Mesendoderm (in vitro differentiated cells): ENCODE data around the gene CERS6.

Source experiments
- DNase-seq: peaks from one replicate; pipeline ENCODE4 v3.0.0; 2013
- H2AK5ac ChIP-seq: 2 replicates; pipeline ENCODE4 v1.6.1; 2013; ENCODE audit warnings: low read length, inconsistent platforms
- H2BK120ac ChIP-seq: 2 replicates; pipeline ENCODE4 v1.6.1; 2013; ENCODE audit warnings: low read depth, mild to moderate bottlenecking, low read length, moderate library complexity, mixed read lengths
- H2BK15ac ChIP-seq: replicated peaks from 2 replicates; pipeline ENCODE4 v1.6.1; 2013; ENCODE audit warnings: low read depth, mild to moderate bottlenecking, moderate library complexity
- H2BK5ac ChIP-seq: 2 replicates; pipeline ENCODE4 v1.6.1; 2013; ENCODE audit warnings: low read length, inconsistent platforms
- H3K18ac ChIP-seq: 2 replicates; pipeline ENCODE4 v1.6.1; 2013; ENCODE audit warnings: mild to moderate bottlenecking, low read length, mixed read lengths
- H3K23ac ChIP-seq: one replicate; pipeline ENCODE4 v1.6.1; 2013; ENCODE audit warnings: low read length
- H3K27ac ChIP-seq: 2 replicates; pipeline ENCODE4 v1.5.1; 2013; ENCODE audit warnings: low read depth, mild to moderate bottlenecking, inconsistent platforms, low read length, moderate library complexity
- H3K27me3 ChIP-seq: 2 replicates; pipeline ENCODE4 v1.6.1; 2013; ENCODE audit warnings: low read length, control low read depth, mild to moderate bottlenecking, inconsistent platforms; ENCODE audit not compliant: insufficient read depth, poor library complexity
- H3K36me3 ChIP-seq: 2 replicates; pipeline ENCODE4 v1.6.1; 2013; ENCODE audit warnings: low read length, inconsistent platforms; ENCODE audit not compliant: control insufficient read depth, insufficient read depth
- H3K4ac ChIP-seq: one replicate; pipeline ENCODE4 v1.6.1; 2013; ENCODE audit warnings: low read depth, mild to moderate bottlenecking, low read length, moderate library complexity
- H3K4me1 ChIP-seq: 2 replicates; pipeline ENCODE4 v1.6.1; 2013; ENCODE audit warnings: low read depth, low read length, inconsistent platforms; ENCODE audit not compliant: control insufficient read depth
- H3K4me2 ChIP-seq: 2 replicates; pipeline ENCODE4 v1.6.1; 2013; ENCODE audit warnings: low read length
- H3K4me3 ChIP-seq: 2 replicates; pipeline ENCODE4 v1.5.1; 2013; ENCODE audit warnings: mild to moderate bottlenecking, low read length
- H3K56ac ChIP-seq: one replicate; pipeline ENCODE4 v1.6.1; 2013; ENCODE audit warnings: low read length
- H3K79me1 ChIP-seq: 2 replicates; pipeline ENCODE4 v1.6.1; 2013; ENCODE audit warnings: low read length, inconsistent platforms
- H3K79me2 ChIP-seq: 2 replicates; pipeline ENCODE4 v1.6.1; 2013; ENCODE audit warnings: mild to moderate bottlenecking, low read length; ENCODE audit not compliant: control insufficient read depth, insufficient read depth
- H3K9ac ChIP-seq: 2 replicates; pipeline ENCODE4 v1.6.1; 2013; ENCODE audit warnings: low read length, inconsistent platforms
- H4K5ac ChIP-seq: one replicate; pipeline ENCODE4 v1.6.1; 2013; ENCODE audit warnings: low read length
- H4K8ac ChIP-seq: one replicate; pipeline ENCODE4 v1.6.1; 2013; ENCODE audit warnings: low read depth, mild to moderate bottlenecking, control low read depth, low read length, moderate library complexity
- WGBS: extraction: QIAGEN DNeasy Blood & Tissue Kit; methylation state at CpG from one replicate; pipeline ENCODE4 v1.1.7; 2013; ENCODE audit warnings: low lambda C conversion rate, missing lambda C conversion rate; ENCODE audit not compliant: insufficient coverage; ENCODE audit errors: extremely low coverage; 5-methylcytosine and 5-hydroxymethylcytosine counted together

CERS6 gene

DNA sequence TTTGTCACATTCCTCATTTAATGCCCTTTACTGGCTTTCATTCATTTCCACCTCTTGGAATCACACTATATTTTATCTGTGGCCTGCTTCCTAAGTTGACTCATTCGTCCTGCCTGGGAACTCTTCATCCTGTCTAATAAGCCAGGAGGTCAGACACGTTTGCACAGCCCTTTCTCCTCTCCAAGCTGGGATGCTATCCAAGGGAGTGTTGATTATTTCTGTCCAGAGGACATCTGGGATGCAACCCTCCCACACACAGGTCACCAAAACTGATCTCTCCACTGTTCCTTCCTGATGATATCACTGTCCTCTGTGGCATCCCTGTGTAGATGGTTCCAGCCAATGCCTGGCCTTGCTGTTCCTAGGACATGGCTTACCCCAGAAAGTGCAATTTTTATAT lies 266.5 kb downstream of the CERS6 start:
- H2BK5ac ChIP-seq: no peak overlapping the region
- H3K36me3 ChIP-seq: no peaks in the 10 kb centered on the region
- H3K27ac ChIP-seq: no peak overlapping the region
- H4K8ac ChIP-seq: no peak overlapping the region
- H3K79me2 ChIP-seq: no peaks in the 10 kb centered on the region
- no peak overlapping the region for H3K4ac ChIP-seq
- H3K27me3 ChIP-seq: no peaks in the 10 kb centered on the region
- no CpG with 5 or more reads among the region's 2 CpGs for WGBS
- H3K4me1 ChIP-seq: no peaks in the 10 kb centered on the region
- H3K18ac ChIP-seq: no peak overlapping the region
- no peak overlapping the region for H2BK15ac ChIP-seq
- H2BK120ac ChIP-seq: no peak overlapping the region
- H3K4me3 ChIP-seq: no peak overlapping the region
- no peak for DNase-seq
- no peaks in the 10 kb centered on the region for H3K79me1 ChIP-seq
- no peak overlapping the region for H3K9ac ChIP-seq
- no peak overlapping the region for H3K23ac ChIP-seq
- no peak overlapping the region for H3K4me2 ChIP-seq
- H2AK5ac ChIP-seq: no peak overlapping the region
- H3K56ac ChIP-seq: no peak overlapping the region
- H4K5ac ChIP-seq: no peak overlapping the region

DNA sequence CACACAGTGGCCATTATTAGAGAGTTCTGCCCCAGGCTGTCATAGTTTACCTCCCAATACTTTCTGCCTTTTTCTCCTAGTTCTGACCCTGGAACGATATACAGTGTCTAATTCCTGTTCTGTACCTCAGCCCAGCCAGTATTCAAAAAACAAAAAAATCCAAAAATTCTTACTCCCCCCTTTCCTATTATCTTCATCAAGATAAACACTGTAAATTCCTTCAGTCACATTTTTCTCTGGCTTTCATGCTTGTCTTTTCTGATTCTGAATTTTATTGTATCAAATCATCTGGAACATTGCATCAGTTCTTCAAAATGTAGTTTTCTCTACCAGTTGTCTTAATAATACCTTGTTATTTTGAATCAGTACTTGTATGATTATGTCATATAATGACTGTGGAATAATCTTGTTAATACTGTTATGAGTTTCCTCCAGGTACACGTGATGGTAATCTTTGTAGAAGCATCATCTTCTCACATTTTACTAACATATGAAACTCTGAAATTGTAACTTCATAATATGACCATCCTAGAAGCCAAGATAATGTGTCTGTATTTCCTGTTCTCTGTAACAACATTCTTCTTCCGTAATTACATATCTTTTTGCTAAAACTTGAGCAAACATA lies 267.3 kb downstream of the CERS6 start:
- no CpG with 5 or more reads among the region's 3 CpGs for WGBS
- no peak overlapping the region for H3K4ac ChIP-seq
- H3K4me2 ChIP-seq: no peak overlapping the region
- no peak overlapping the region for H3K9ac ChIP-seq
- H3K36me3 ChIP-seq: no peaks in the 10 kb centered on the region
- no peak overlapping the region for H2AK5ac ChIP-seq
- H3K56ac ChIP-seq: no peak overlapping the region
- no peak overlapping the region for H3K23ac ChIP-seq
- H3K27me3 ChIP-seq: no peaks in the 10 kb centered on the region
- H3K27ac ChIP-seq: no peak overlapping the region
- H4K5ac ChIP-seq: no peak overlapping the region
- H2BK120ac ChIP-seq: no peak overlapping the region
- H3K4me3 ChIP-seq: no peak overlapping the region
- no peak overlapping the region for H4K8ac ChIP-seq
- H3K79me1 ChIP-seq: no peaks in the 10 kb centered on the region
- no peak overlapping the region for H3K18ac ChIP-seq
- H2BK5ac ChIP-seq: no peak overlapping the region
- no peak for DNase-seq
- H2BK15ac ChIP-seq: no peak overlapping the region
- no peaks in the 10 kb centered on the region for H3K79me2 ChIP-seq
- no peaks in the 10 kb centered on the region for H3K4me1 ChIP-seq

DNA sequence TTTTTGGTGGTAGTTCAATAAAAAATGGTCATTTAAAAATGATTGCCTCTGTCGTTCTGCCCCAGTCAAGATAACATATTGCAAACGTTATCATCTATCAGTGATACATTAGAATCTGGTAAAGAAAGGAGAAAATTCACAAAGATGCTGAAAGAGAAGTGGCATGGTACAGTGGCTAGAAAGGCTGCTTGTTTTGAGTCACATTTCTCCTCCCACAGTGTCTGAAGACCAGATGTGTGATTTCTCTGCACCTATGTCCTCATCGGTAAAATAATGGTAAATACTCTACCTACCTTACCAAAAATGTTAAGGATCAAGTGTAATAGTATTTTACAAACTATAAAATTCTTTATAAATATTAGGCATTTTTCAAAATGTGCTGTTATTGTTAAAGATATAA lies 270.3 kb downstream of the CERS6 start:
- no peak overlapping the region for H3K23ac ChIP-seq
- H3K18ac ChIP-seq: no peak overlapping the region
- no peak overlapping the region for H3K4me2 ChIP-seq
- H2BK5ac ChIP-seq: no peak overlapping the region
- no peak overlapping the region for H2AK5ac ChIP-seq
- H3K27ac ChIP-seq: no peak overlapping the region
- H3K4me3 ChIP-seq: no peak overlapping the region
- H4K5ac ChIP-seq: no peak overlapping the region
- H4K8ac ChIP-seq: no peak overlapping the region
- DNase-seq: no peak
- no peak overlapping the region for H2BK120ac ChIP-seq
- H3K4ac ChIP-seq: no peak overlapping the region
- peaks cover 4% of the 10 kb centered on the region for H3K4me1 ChIP-seq
- no peaks in the 10 kb centered on the region for H3K79me1 ChIP-seq
- no peaks in the 10 kb centered on the region for H3K36me3 ChIP-seq
- no peak overlapping the region for H3K56ac ChIP-seq
- no peak overlapping the region for H3K9ac ChIP-seq
- H3K79me2 ChIP-seq: no peaks in the 10 kb centered on the region
- no peaks in the 10 kb centered on the region for H3K27me3 ChIP-seq
- no CpG with 5 or more reads among the region's 3 CpGs for WGBS
- no peak overlapping the region for H2BK15ac ChIP-seq

DNA sequence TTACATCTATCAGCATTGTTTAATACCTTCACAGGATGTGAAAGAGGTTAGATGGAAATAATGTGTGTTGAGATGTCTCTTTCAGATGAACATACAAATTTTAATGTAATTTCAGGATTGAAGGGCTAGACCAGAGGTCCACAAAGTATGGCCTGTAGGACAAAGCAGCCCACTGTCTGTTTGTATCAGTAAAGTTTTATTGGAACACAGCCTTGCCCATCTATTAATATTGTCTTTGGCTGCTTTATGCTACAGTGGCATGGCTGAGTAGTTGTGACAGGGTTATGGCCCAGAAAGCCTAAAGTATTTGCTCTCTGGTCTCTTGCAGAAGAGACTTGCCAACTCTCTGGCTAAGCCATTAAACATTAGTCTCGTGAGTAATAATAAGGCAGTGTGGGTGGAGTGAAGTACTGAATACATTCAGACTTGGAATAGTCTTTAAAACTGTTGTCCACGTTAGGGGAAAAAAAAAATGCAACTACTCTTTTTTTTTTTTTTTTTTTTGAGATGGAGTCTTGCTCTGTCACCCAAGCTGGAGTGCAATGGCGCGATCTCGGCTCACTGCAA lies 271.9 kb downstream of the CERS6 start:
- H4K5ac ChIP-seq: no peak overlapping the region
- no peak overlapping the region for H3K56ac ChIP-seq
- H3K4me3 ChIP-seq: no peak overlapping the region
- no peak for DNase-seq
- no peaks in the 10 kb centered on the region for H3K79me1 ChIP-seq
- H2BK15ac ChIP-seq: no peak overlapping the region
- peaks cover 8% of the 10 kb centered on the region for H3K4me1 ChIP-seq
- H3K79me2 ChIP-seq: no peaks in the 10 kb centered on the region
- H2BK5ac ChIP-seq: no peak overlapping the region
- H3K4ac ChIP-seq: no peak overlapping the region
- no peak overlapping the region for H4K8ac ChIP-seq
- no peak overlapping the region for H3K4me2 ChIP-seq
- H3K18ac ChIP-seq: no peak overlapping the region
- H2AK5ac ChIP-seq: no peak overlapping the region
- H2BK120ac ChIP-seq: no peak overlapping the region
- H3K27me3 ChIP-seq: no peaks in the 10 kb centered on the region
- no peak overlapping the region for H3K23ac ChIP-seq
- H3K27ac ChIP-seq: no peak overlapping the region
- no CpG with 5 or more reads among the region's 5 CpGs for WGBS
- H3K36me3 ChIP-seq: no peaks in the 10 kb centered on the region
- no peak overlapping the region for H3K9ac ChIP-seq

DNA sequence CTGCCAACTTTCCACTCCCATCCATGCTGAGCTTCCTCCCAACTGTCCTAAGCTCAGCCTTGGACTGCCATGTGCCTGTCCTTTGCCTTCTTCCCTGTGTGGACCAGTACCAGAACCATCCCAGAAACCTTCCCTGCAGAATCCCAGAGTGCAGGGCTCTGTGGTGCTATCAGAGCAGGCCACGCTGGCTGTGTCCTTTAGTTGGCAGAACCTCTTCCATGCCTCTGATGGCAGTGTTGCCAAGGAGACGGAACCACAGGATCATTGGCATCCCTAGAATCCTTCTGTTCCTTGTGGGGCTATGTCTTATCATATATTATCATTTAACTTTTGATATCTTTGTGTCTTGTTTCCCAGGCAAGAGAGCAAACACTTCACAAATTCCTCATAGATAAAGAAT lies 273.4 kb downstream of the CERS6 start:
- H3K79me2 ChIP-seq: no peaks in the 10 kb centered on the region
- H3K79me1 ChIP-seq: no peaks in the 10 kb centered on the region
- H3K18ac ChIP-seq: no peak overlapping the region
- H2BK120ac ChIP-seq: no peak overlapping the region
- peak overlapping the region; percentile 37 for H3K4ac ChIP-seq
- WGBS: no CpG with 5 or more reads among the region's 2 CpGs
- H2BK5ac ChIP-seq: no peak overlapping the region
- H3K27me3 ChIP-seq: no peaks in the 10 kb centered on the region
- no peak overlapping the region for H3K23ac ChIP-seq
- H3K9ac ChIP-seq: no peak overlapping the region
- H3K36me3 ChIP-seq: no peaks in the 10 kb centered on the region
- peaks cover 8% of the 10 kb centered on the region for H3K4me1 ChIP-seq
- peak; percentile 76 for DNase-seq
- H2BK15ac ChIP-seq: no peak overlapping the region
- H3K27ac ChIP-seq: no peak overlapping the region
- H3K4me3 ChIP-seq: no peak overlapping the region
- H3K56ac ChIP-seq: no peak overlapping the region
- no peak overlapping the region for H4K5ac ChIP-seq
- H4K8ac ChIP-seq: no peak overlapping the region
- no peak overlapping the region for H3K4me2 ChIP-seq
- H2AK5ac ChIP-seq: no peak overlapping the region

DNA sequence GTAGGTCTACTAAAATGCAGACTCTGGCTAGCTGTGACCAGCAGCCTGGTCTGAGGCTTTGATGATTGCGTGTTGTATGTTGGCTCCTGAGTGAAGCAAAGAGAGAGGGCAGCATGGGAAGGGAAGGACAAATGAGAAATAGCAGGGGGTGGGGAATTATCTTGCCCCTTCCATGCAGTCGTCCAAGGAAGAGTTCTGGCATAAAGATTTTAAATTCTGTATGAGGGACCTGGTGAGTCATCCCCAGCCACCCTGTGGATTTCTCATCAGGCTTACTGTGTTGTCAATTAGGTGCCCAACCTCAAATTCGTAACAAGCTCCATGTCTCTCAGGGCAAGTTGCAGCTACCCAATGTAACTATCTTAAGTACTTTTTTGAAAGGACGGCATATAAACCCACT lies 274.3 kb downstream of the CERS6 start:
- Histone ChIP-seq H2BK15ac (no peak overlapping the region), H3K27ac (no peak overlapping the region), H3K4ac (no peak overlapping the region), H3K36me3 (no peaks in the 10 kb centered on the region), H3K79me1 (no peaks in the 10 kb centered on the region), H3K4me3 (no peak overlapping the region), H2BK5ac (no peak overlapping the region), H4K5ac (no peak overlapping the region), H3K4me1 (peaks cover 8% of the 10 kb centered on the region), H3K4me2 (no peak overlapping the region), H3K27me3 (no peaks in the 10 kb centered on the region), H2BK120ac (no peak overlapping the region), H3K23ac (no peak overlapping the region), H3K56ac (no peak overlapping the region), H3K79me2 (no peaks in the 10 kb centered on the region), H3K9ac (no peak overlapping the region), H2AK5ac (no peak overlapping the region), H4K8ac (no peak overlapping the region), H3K18ac (no peak overlapping the region)
- WGBS: no CpG with 5 or more reads among the region's 4 CpGs
- peak; percentile 87 for DNase-seq
